GM13977 (cell line): ENCODE data around the gene COL6A3.

Source experiments
- DNase-seq: peaks from one replicate; pipeline ENCODE4 v3.0.0; 2012; ENCODE audit warnings: low spot score
- in situ Hi-C: fragments of 300-500 bp; cut with MboI; formaldehyde crosslinking; loops from one replicate; pipeline ENCODE4 v1.12.0; 2022; ENCODE audit warnings: low sequenced_read_pairs, low pct_unique_long_range_greater_than_20kb, mixed read lengths, inconsistent platforms; ENCODE audit not compliant: unreplicated experiment
- TF ChIP-seq, protein P1 (sequence below): IDR thresholded peaks from 2 replicates; pipeline ENCODE4 v1.5.1; 2012; ENCODE audit warnings: mild to moderate bottlenecking, control low read depth; ENCODE audit not compliant: insufficient read depth; ENCODE audit errors: extremely low read depth, missing control alignments

Gene COL6A3, protein sequence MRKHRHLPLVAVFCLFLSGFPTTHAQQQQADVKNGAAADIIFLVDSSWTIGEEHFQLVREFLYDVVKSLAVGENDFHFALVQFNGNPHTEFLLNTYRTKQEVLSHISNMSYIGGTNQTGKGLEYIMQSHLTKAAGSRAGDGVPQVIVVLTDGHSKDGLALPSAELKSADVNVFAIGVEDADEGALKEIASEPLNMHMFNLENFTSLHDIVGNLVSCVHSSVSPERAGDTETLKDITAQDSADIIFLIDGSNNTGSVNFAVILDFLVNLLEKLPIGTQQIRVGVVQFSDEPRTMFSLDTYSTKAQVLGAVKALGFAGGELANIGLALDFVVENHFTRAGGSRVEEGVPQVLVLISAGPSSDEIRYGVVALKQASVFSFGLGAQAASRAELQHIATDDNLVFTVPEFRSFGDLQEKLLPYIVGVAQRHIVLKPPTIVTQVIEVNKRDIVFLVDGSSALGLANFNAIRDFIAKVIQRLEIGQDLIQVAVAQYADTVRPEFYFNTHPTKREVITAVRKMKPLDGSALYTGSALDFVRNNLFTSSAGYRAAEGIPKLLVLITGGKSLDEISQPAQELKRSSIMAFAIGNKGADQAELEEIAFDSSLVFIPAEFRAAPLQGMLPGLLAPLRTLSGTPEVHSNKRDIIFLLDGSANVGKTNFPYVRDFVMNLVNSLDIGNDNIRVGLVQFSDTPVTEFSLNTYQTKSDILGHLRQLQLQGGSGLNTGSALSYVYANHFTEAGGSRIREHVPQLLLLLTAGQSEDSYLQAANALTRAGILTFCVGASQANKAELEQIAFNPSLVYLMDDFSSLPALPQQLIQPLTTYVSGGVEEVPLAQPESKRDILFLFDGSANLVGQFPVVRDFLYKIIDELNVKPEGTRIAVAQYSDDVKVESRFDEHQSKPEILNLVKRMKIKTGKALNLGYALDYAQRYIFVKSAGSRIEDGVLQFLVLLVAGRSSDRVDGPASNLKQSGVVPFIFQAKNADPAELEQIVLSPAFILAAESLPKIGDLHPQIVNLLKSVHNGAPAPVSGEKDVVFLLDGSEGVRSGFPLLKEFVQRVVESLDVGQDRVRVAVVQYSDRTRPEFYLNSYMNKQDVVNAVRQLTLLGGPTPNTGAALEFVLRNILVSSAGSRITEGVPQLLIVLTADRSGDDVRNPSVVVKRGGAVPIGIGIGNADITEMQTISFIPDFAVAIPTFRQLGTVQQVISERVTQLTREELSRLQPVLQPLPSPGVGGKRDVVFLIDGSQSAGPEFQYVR (N-terminal part only)

DNA sequence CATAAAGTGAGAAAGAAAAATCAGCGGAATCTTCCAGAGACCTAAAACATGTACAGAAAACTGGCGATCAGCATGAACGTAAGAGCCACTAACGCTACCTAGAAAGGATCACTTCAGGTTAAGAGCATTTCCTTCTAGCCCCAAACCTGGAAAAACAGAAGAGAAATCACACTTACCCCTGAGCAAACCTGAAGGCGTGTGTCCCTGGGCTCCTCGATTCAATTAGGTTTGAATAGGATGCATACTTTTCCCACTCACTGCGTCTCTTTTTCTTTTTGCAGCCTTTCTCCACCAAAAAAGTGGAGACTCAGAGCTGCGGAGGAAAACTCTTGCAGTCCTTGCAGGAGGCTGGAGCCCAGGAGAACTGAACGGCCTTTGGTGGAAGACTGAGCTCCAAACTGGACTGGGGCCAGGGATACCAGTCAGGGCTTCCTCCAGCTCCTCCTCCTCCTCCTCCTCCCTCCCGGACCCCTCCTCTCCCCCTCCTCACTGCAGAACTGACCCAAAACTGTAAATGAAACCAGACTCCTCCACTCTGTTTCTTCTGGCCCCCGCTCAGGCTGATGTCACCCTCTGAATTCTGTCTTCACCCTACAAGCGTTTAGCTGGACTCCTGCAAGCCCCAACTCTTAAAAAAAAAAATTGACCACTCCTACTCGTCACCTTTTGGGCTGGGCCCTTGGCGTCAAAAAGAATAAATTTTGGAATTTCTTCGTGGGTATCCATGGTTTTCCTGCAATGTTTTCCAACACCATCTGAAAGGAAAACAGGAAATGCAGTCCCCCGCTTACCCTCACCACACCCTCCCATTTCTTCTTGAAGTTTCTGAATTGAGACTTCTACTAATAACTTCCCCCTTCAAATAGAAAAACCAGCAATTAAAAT is at the start of gene COL6A3:
COL6A3 (minus strand) TSS at position 388 of the 885 bp plus-strand sequence. CDS start 17,347 bp downstream, outside the sequence.
- TF ChIP-seq, protein P1, sequence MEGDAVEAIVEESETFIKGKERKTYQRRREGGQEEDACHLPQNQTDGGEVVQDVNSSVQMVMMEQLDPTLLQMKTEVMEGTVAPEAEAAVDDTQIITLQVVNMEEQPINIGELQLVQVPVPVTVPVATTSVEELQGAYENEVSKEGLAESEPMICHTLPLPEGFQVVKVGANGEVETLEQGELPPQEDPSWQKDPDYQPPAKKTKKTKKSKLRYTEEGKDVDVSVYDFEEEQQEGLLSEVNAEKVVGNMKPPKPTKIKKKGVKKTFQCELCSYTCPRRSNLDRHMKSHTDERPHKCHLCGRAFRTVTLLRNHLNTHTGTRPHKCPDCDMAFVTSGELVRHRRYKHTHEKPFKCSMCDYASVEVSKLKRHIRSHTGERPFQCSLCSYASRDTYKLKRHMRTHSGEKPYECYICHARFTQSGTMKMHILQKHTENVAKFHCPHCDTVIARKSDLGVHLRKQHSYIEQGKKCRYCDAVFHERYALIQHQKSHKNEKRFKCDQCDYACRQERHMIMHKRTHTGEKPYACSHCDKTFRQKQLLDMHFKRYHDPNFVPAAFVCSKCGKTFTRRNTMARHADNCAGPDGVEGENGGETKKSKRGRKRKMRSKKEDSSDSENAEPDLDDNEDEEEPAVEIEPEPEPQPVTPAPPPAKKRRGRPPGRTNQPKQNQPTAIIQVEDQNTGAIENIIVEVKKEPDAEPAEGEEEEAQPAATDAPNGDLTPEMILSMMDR, result no peak
- in situ Hi-C loops, result no loop called here
- DNase-seq, result no peak

DNA sequence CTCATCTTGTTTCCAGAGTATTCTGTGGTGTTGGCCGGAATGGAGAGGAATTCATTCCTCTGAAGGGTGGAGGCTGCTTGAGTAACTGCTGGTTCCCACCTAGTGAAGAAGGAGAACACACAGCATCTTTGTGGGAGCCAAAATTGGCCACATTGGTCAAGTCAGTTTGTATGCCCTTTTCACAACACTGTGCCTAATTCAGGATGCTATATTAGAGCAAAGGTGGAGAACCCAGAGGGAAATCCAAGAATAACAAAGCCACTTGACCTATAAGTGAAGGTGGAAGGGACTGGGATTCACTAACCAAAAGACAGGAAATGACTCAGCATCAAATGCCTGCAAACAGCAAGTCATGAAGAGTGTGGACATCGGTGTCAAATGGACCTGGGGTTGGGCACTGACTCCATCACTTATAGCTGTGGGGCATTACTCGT is 45.8 kb upstream of the COL6A3 start:
- TF ChIP-seq, protein P1, result no peak
- in situ Hi-C loops, result no loop called here
- DNase-seq, result no peak

DNA sequence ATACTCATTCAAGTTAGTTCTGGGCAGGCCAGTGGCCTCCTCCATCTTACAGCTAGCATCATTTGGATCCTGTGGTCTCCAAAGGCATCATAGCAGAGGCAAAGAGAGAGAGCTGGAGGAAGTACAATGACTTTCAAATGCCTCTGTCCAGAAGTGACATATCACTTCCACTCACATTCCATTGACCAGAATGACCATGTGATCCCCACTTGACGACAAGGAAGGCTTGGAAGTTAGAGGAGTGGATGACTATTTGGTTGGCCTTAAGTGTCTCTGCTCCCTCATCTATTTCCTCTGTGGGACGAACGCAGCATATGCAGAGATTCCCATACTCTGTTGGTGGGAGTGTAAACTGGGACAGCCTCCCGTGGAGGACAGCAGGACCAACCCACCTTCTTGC is 45.3 kb upstream of the COL6A3 start:
- DNase-seq, result no peak
- TF ChIP-seq, protein P1, result no peak
- in situ Hi-C loops, result no loop called here

DNA sequence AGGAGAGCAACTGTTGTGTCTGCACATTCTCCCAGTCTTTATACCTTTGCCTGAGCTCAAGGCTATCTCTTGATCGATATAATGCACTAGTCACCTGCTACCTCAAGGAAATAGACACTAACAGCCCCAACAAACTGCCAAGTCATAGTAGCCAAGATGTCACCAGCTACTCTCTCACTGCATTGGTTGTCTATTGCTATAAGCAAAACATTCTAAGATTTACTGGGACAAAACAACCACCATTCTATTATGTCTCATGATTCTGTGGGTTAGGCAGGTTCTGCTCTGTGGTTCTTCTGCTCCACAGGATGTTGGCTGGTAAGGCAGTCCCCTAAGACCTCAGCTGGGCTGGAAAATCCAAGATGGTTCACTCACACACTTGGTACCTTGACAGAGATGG is 44.6 kb upstream of the COL6A3 start:
- in situ Hi-C loops, result no loop called here
- no peak for DNase-seq
- TF ChIP-seq, protein P1, result no peak

DNA sequence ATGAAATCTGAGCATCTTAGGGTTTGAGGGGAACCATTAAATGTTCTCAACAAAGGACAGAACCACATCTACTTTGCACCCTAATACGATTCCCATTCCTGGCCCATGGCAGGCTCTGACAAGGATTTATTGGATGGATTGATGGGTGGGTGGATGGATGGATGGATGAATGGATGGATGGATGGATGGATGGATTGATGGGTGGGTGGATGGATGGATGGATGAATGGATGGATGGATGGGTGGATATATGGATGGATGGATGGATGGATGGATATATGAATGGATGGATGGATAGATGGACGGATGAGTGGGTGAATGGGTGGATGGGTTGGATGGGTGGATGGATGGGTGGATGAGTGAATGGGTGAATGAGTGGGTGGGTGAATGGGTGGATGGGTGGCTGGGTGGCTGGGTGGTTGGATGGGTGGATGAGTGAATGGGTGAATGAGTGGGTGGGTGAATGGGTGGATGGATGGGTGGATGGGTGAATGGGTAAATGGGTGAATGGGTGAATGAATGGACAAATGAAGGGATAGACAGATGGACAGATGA is 43.5 kb upstream of the COL6A3 start:
- in situ Hi-C loops, result no loop called here
- DNase-seq, result no peak
- TF ChIP-seq, protein P1, result no peak
